GM19395 (cell line): ENCODE results near the gene EMP1.

ENCODE experiments used
- ATAC-seq: cut with Tn5 transposase; IDR thresholded peaks from one replicate; pipeline ENCODE4 v1.9.1; 2021; ENCODE audit warnings: mild to moderate bottlenecking, moderate library complexity; ENCODE audit not compliant: unreplicated experiment

Gene EMP1

DNA sequence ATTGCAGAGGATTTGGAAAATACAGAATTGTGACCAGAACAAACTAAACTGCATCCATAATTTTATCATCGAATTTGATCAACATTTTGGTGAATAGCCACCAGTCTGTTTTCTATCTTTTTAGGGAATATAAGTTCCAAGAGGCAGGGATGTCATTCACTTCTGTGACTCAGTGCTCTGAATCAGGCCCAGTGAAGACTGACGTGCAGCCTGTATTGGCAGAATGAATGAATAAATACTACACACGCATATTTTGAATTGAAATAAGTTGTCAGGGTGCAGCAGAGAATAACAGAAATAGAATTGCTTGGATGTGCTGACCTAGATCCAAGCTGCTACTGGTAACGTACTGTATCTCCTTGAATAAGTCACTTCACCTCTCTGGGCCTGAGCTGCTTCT lies 1.3 kb upstream of the EMP1 start:
- no peak for ATAC-seq

DNA sequence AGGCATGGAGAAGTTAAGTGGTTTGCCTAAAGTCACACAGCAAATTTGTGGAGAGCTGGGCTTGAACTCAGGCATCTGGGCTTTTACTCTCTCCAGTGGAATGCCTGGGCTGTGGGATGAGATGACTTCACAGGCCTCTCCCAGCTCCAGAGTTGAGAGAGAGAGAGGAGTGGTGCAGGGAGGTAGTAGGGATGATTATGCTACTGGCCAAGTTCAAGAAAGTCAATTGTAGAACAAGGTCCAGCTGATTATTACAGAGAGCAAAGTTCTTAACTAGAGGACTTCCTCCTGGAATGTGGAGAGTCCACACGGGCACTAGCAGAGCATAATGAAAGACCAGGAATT lies 769 bp upstream of the EMP1 start:
- ATAC-seq: no peak

DNA sequence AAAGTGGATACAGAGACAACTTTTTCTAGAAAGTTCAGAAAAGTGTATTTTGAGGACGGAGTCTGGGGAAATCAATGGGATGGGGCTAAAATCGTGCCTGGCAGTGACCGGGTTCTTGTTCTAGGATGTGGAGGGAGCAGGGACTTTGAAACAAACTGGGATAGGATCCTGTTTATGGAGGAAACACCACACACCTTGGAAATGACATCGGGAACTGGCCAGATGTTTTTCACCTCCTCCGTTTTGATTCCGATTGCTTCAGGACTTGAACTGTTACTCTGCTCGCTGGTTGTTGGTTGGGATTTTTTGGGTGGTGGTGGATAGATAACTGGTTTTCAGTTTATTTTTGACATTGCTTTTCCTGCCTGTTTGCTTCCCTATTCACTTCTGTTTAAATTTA lies 506 bp downstream of the EMP1 start:
- no peak for ATAC-seq

DNA sequence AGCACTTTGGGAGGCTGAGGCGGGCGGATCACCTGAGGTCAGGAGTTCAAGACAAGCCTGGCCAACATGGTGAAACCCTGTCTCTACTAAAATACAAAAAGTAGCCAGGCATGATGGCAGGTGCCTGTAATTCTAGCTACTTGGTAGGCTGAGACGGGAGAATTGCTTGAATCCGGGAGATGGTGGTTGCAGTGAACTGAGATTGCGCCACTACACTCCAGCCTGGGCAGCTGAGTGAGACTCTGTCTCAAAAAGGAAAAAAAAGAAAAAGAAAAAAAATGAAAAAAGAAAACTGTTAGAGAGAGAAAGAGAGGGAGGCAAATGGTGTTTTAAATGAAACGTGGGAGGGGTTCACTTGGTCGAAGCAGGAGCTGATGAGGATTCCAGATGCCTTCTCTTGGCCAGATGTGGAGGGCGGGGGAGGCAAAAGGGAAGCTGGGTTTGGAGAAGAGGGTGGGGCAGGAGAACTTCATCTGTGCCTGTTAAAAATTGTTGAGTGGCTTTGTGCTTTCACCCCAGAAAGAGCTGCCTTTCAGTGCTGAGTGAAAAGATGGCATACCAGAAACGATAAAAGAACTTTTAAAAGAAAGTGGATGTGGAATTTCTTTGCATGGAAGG lies 1.1 kb downstream of the EMP1 start:
- no peak for ATAC-seq

DNA sequence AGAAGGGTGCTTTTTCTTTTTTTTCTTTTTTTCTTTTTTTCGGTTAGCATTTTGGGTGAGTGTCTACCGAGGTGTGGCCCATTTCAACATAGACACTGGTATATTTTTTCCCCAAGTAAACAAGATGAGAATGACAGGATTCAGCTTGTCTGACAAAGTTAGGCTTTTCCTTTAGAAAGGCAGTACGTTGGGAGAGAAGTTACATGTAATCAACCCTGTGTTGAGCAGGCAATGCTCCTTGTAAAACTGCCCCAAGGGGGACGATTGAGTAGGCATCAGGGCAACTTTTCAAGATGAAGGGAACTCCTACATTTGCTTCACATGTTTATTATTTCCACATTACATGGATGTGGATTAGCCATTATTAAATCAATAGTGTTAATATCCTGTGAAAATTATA lies 1.7 kb downstream of the EMP1 start:
- ATAC-seq: no peak

DNA sequence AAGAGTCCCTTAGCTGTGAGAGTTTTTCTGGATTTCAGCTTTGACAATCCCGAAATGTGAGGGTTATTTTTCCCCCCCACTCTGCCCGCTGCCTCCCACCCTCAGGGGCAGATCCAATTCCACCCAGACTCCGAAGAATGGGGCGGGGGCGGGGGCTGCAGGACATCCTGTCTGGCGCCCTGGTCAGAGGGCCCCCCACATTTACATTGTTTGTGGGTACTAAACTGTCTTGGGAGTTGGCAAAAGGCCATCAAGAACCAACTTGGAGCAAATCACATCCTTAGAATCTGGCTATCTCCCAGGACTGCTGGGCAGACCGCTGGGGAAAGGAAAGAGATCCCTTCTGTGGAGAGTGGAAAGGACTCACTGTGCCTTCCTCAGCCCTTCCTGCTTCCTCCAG lies 2.4 kb downstream of the EMP1 start:
- ATAC-seq: no peak

DNA sequence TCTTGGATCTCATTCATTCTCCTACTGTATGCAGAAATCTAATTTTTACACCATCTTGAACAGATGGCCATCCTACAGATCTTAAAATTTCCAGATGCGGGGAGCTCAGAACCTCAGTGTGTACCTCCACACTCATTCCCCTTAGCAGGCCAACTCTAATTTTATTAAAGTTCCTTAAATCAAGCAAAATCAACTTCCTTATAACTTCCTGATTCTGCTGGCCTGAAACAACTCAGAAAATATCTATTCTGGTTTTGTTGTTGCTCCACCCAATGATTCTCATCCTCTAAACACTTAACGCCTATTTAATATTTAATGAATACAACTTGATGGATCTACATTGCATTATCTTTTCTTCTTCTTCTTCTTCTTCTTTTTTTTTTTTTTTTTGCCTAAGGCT lies 3.1 kb downstream of the EMP1 start:
- ATAC-seq: no peak

DNA sequence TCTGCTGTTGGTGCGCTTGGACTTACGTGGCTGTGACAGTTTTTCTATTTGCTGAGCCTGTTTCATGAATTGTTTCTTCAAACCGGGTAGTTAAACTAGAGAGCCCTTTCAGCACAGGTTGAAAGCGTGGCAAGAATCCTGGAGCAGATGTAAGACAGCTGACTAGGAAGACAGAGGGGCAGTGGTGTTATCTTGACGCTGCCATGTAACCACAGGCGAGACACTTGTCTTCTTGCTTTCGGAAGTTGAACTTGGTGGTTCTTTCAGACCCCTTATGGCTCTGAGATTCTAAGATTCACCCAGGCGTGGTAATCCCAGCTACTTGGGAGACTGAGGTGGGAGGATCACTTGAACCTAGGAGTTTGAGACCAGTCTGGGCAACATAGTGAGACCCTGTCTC lies 4.3 kb downstream of the EMP1 start:
- no peak for ATAC-seq

DNA sequence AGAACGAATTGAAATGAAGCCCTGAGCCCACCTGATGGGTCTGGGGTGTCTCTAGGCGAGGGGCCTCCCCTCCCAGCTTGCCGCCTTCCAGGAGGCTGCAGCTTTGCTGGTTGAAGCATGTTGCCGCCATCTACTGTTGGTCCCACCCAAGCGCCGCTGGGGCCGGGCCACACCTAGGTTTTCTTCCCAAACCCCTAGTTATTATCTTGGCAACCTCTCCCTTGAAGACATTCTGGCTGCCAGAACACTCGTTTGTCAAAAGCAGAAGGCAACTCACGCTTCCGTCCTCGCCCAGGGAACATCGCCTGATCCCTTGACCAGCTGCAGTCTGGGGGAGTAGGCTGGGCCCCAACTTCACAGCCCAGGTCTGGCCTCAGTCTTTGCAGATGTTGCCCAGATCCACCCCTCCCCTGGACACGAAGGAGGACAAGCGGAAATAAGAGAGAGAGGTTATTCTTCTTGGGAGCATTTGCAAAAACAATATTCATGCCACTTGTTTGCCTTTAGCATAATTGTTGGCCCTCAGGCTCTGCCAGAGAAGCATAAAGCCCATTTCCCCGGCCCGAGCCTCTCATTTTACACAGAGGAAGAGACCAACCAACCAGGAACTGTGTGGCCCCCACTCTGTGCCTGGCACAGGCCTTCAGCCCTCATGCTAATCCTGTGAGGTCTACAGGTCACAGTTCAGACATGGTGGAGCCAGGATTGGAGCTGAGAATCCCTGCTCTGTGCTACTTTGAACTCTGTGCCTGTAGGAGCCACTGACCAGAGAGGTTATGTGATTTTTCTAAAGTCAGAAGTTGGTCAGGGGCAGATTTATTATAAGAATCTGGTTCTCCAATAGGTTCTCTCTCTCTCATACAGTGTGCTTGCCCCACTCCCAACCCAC lies 6.8 kb downstream of the EMP1 start:
- no peak for ATAC-seq

DNA sequence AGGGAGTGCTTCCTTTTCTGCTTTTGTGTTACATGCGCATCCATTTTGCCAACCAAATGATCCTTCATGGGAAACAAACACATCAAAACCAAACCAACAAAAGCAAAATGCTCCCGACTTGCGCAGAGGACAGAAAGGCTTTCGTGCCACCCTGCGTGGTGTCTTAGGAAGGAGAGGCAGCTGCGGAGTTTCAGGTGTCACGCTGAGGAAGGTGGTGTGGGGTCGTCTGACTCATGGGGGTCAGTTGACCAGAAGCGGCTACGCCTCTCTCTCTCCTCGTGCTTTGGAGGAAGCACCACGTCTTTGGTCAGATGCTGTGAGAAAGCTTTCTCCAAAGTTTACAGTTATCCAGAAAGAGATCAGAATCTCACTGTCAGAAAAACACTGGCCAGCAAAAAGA lies 7.9 kb downstream of the EMP1 start:
- ATAC-seq: no peak

DNA sequence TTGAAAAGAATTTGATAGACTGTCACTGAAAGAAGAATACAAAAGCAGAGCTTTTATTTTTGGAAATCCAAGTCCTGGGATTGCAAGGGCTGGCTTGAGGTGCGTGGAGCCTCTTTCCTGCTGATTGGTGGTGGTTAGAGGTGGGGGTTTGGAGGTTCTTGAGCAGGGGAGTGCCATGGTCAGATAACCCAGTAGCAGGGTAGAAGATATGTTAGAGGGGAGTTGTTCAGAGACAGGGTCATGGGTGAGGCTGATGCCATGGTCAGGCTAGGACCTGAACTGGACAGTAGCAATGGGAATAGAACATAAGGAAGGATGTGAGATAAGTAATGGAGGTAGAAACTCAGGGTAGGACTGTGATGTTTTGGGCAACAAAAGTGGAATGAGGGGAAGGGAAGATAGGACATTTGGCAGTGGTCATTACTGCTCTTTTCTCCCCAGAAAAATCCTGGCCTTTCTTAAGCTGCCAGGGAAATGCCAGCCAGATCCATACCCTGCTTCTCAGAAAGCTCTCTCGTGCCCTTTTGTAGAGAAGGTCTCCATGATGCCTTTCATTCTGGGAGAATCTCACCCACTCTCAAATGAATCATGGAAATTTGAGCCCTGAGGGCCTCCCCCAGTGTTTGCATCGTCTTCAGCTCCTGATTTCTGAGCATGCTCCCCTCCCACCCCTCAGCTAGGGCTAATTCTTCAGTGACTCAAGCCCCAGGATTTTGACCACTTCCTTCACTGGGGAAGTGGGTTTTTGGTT lies 9.5 kb downstream of the EMP1 start:
- no peak for ATAC-seq

DNA sequence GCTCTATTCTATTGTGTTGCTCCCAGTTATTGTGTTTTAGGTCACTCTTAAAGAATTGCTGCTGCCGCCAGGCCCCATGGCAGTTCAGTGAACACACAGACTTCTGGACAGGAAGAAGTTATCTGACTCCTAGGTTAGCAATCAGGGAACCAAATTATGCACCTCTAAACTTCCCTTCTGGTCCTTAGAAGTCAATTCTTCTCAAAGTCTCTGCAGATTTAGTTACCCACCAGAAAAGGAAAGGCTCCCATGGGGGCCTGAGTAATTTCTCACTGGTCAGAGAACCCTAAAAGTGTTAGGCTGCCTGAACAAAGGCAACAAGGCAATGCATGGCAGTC lies 10.0 kb downstream of the EMP1 start:
- ATAC-seq: no peak

DNA sequence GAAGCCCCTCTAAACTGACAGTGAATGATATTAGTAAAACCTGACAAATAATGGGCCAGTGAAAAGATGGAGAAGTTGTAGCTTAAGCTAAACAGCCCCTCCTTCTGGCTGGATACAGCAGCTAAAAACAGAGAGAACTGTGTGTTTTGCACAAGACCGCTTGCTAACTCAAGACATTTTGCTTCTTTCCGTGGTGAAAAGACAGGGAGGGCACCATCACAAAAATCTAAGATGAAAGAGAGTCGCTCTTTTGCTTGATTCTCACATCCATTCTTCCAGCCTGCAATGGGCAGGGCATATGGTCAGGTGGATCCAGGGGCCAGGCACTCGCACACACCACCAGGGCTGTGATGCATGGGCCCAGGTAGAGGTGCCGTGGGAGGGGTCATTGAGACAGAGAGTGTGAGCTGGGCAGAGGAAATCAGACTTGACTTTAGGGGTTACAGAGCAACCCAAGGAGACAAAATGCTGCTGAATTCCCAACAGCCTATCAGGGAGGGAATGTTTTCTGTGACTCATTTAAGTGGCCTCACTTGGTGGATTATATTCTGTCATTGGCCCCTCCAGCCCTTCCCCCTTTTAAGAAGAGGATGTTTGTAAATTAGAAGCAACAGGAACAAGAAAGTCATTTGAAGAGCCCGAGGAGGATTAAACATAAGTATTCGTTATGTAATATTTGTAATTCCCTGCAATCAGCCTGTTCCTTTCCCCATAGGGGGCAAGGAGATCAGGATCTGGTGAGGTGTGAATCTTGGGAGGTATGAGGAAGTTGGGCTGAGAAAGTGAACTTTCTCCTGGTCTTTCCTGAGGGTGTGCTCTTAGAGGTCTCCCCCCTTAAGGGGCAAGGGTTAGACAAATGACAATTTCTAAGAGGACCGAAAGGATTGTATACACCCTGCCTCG lies 12.3 kb downstream of the EMP1 start:
- no peak for ATAC-seq

DNA sequence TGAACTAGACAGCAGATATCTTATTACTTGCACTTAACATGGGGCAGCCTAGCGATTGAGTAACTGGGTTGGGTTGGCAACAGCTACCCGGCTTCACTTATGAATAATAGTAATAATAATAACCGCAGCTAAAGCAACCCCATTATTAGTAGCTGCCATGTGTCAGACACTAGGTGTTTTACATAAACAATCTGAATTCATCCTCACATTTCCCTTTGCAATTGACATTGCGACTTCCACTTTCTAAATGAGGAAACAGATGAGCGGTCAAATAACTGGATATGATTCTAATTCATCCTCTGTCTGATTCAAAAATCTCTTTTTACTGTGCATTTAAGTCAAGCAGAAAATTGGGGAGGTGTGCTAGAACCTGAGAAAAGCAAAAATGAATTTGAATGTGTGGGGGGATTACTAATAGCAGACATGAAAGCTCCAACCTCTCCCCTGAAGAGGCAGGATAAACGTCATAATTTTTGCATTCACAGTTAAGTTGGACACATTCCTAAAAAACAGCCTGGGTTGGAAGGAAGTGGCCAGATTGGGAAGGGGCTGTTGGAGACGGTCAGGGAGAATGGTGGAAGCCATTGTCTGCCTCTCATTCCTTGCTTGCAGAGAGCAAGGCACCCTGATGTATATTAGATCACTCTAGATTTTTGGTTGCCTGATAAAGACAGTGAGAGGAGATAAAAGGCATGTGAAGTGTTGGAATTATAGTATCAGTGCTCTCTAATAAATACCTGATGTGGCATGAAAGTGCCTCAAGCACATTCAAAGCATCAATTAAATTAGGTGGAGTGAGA lies 13.1 kb downstream of the EMP1 start:
- no peak for ATAC-seq

DNA sequence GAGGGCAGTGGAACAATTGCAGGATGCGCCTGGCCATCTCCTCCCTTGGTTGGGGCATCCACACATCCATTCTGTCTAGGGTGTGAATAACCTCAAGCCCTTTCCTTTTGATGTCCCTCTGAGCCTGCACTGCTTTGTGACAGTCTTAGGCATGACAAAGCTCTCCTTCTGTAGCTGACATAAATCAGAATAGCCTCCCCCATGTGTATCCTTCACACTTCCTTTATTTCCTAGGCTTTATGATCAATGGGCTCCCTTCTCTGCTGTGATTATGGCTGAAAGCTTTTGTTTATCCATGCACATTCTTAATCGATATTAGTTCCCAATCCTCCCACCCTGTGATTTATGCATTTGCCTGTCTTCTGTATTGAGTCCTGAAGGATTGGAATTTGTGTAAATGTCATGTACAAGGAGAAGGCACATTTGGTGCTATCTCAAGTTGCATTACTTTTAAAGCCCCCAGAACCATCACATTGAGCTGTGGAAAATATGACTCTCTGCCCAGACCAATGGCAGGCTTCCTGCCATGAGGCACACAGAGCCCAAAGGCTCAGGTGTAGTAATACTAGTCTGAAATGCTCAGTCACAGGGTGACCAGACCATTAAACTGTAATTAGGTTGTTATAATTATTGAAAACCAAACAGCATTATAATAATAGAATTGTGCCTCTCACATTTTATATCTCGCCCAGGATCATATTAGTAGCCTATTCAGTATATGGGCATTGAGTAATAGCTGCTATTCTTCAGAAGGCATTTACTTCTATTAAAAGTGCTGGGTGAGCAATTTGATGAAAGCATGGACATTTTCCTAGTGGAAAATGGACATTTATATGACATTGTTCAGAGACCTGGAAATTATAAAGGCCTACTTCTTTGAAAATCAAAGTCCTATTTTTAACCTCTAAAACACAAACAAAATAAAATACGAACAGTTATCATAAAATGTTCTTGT lies 14.0 kb downstream of the EMP1 start:
- no peak for ATAC-seq

DNA sequence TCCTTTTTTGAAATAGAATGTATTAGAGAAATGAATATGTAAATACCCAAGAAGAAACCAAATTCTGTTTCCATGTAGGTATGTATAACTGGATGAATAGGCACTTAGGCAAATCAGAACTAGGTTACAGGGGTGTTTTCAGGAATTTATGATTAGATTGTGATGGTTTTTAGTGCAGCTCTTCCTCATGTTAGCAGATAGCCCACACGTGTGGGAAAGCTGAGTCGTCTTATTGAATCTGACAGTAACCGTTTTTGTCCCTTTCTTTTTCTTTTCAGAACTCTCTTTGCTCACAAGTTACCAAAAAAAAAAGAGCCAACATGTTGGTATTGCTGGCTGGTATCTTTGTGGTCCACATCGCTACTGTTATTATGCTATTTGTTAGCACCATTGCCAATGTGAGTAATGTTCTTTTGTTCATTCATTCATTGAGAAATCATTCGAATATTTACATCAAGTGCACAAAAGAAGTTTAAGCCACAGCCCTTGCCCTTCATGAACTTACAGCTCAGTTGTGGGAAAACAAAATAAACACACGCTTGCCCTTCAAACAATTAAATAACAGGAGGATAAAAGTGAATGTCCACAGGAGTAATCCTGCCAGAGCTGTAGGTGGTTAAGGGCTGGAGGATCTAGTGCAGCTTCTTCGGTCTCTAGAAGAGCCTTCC lies 14.8 kb downstream of the EMP1 start:
- no peak for ATAC-seq

DNA sequence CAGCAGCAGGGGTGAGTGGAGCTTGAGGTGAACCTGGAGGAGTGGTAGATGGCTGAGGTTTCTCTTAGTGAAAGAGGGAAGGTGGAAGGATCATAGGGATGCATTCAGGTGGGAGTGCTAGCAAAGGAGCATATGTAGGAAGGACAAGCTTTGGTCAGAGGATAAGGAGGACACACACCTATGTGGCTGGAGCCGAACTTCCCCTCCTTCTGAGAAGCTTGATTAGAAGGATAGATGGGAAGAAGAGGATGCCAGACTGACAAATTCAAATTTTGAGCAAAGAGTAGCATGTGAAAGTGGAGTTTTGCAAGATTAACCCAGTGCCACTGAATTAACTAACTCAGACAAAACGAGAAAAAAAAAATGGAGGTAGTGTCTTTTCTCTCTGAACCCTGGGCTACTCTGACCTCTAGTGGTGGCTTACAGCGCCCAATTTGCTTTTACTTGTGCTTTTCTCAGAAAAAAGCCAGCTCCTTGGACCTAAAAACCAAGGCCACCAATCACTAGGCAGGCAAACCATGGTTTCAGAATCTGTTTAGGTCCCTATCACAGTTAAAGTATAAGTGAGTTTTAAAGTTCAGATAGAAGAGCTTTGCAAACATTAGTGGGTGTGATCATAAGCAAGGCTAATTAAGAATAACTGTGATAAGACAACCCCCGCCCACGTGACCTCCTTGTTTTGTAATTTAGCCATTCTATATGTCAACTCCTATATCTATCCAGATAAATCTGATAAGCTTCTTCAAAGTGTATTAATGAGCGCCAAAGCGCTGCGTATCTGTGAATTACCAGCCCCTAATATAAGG lies 15.5 kb downstream of the EMP1 start:
- peak; percentile 58 for ATAC-seq

DNA sequence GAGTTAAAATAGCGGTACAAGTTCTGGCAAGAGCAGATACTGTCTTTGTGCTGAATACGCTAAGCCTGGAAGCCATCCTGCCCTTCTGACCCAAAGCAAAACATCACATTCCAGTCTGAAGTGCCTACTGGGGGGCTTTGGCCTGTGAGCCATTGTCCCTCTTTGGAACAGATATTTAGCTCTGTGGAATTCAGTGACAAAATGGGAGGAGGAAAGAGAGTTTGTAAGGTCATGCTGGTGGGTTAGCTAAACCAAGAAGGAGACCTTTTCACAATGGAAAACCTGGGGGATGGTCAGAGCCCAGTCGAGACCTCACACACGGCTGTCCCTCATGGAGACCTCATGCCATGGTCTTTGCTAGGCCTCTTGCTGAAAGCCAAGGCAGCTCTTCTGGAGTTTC lies 18.5 kb downstream of the EMP1 start:
- no peak for ATAC-seq
